IMR-90 (cell line): ENCODE results near the gene LNX1.

Experiments used
- CEBPB ChIP-seq: IDR thresholded peaks from 2 replicates; pipeline ENCODE4 v1.6.1; 2012; ENCODE audit warnings: low read depth, low read length, improper control_type of control experiment
- RCOR1 ChIP-seq: IDR thresholded peaks from 2 replicates; pipeline ENCODE4 v1.6.1; 2012; ENCODE audit warnings: mild to moderate bottlenecking, low read length, improper control_type of control experiment; ENCODE audit not compliant: insufficient replicate concordance
- SMC3 ChIP-seq: fragments of 150-350 bp; IDR thresholded peaks from 2 replicates; pipeline ENCODE4 v1.6.1; 2016; ENCODE audit warnings: low read depth, mild to moderate bottlenecking, antibody characterized with exemption, low read length, moderate library complexity
- TF ChIP-seq, protein P1 (sequence below): conservative IDR thresholded peaks from 2 replicates; pipeline ENCODE4 v1.5.1; 2012; ENCODE audit warnings: mild to moderate bottlenecking, low read depth, low read length, improper control_type of control experiment

GRCh38 chr4:53617101-53617680 is 25.9 kb upstream of the LNX1 start:
- TF ChIP-seq RCOR1 (no peak), SMC3 (no peak), CEBPB (no peak)
- TF ChIP-seq, protein P1, sequence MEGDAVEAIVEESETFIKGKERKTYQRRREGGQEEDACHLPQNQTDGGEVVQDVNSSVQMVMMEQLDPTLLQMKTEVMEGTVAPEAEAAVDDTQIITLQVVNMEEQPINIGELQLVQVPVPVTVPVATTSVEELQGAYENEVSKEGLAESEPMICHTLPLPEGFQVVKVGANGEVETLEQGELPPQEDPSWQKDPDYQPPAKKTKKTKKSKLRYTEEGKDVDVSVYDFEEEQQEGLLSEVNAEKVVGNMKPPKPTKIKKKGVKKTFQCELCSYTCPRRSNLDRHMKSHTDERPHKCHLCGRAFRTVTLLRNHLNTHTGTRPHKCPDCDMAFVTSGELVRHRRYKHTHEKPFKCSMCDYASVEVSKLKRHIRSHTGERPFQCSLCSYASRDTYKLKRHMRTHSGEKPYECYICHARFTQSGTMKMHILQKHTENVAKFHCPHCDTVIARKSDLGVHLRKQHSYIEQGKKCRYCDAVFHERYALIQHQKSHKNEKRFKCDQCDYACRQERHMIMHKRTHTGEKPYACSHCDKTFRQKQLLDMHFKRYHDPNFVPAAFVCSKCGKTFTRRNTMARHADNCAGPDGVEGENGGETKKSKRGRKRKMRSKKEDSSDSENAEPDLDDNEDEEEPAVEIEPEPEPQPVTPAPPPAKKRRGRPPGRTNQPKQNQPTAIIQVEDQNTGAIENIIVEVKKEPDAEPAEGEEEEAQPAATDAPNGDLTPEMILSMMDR: no peak
